K562 (cell line): ENCODE results near the gene NUP133. TPM values are rescaled to one million over a fixed set of nuclear protein-coding genes. Genes with fewer than 3 reads are reported as not detected.

Source experiments
- BCOR ChIP-seq: fragments of 450-650 bp; IDR thresholded peaks from 2 replicates; pipeline ENCODE4 v1.6.1; 2016
- CCNT2 ChIP-seq: IDR thresholded peaks from 2 replicates; pipeline ENCODE4 v1.6.1; 2011; ENCODE audit warnings: borderline replicate concordance, low read depth, mild to moderate bottlenecking, moderate library complexity, mixed read lengths, low read length; ENCODE audit not compliant: insufficient read length; ENCODE audit errors: extremely low read depth
- CHD1 ChIP-seq: fragments of 200-600 bp; sonication (generic); IDR thresholded peaks from one replicate; pipeline ENCODE4 v1.6.1; 2012; ENCODE audit warnings: mild to moderate bottlenecking, moderate library complexity, low read length, inconsistent platforms
- EZH2 ChIP-seq: IDR thresholded peaks from 2 replicates; pipeline ENCODE4 v1.6.1; 2012; ENCODE audit warnings: low read depth, mild to moderate bottlenecking, inconsistent platforms, low read length, borderline replicate concordance
- KDM5B ChIP-seq: fragments of 200-600 bp; sonication (generic); IDR thresholded peaks from 2 replicates; pipeline ENCODE4 v1.6.1; 2012; ENCODE audit warnings: low read depth, mild to moderate bottlenecking, moderate library complexity, low read length, control low read depth, inconsistent platforms; ENCODE audit not compliant: insufficient replicate concordance
- LEF1 ChIP-seq: fragments of 450-650 bp; IDR thresholded peaks from 2 replicates; pipeline ENCODE4 v1.6.1; 2016; ENCODE audit warnings: mild to moderate bottlenecking
- MAFK ChIP-seq: IDR thresholded peaks from 2 replicates; pipeline ENCODE4 v1.6.1; 2011; ENCODE audit warnings: low read length, improper control_type of control experiment
- MEIS2 ChIP-seq: fragments of 450-650 bp; IDR thresholded peaks from 2 replicates; pipeline ENCODE4 v1.6.1; 2014; ENCODE audit warnings: mild to moderate bottlenecking; ENCODE audit not compliant: partially characterized antibody
- NFRKB ChIP-seq: fragments of 450-650 bp; IDR thresholded peaks from 2 replicates; pipeline ENCODE4 v1.6.1; 2016; ENCODE audit warnings: low read depth
- POLR2H ChIP-seq: IDR thresholded peaks from 2 replicates; pipeline ENCODE4 v1.6.1; 2016; ENCODE audit warnings: missing genetic modification characterization, low read depth, mild to moderate bottlenecking, control low read depth, missing compliant biosample characterization, moderate library complexity
- SLC30A9 ChIP-seq: fragments of 250-450 bp; sonication (Bioruptor Pico); IDR thresholded peaks from 2 replicates; pipeline ENCODE4 v1.8.0; 2022; ENCODE audit warnings: mild to moderate bottlenecking, moderate library complexity
- SP2 ChIP-seq: IDR thresholded peaks from 2 replicates; pipeline ENCODE4 v1.6.1; 2011; ENCODE audit warnings: mild to moderate bottlenecking, low read depth, low read length, moderate library complexity; ENCODE audit not compliant: poor library complexity, severe bottlenecking; ENCODE audit errors: extremely low read depth
- TOE1 ChIP-seq, 2 experiments: fragments of 450-650 bp in 1 of 2; sonication (generic) in 1 of 2; formaldehyde crosslinking in 1 of 2; IDR thresholded peaks; 2 replicates each; pipeline versions ENCODE4 v1.7.1 to v1.8.0; 2016 to 2022; ENCODE audit warnings: borderline replicate concordance in 2 of 2, mild to moderate bottlenecking in 2 of 2, antibody characterized with exemption in 1 of 2, inconsistent platforms in 1 of 2, low read depth in 1 of 2, missing genetic modification reagents in 1 of 2, moderate library complexity in 1 of 2
- WHSC1 ChIP-seq: IDR thresholded peaks from one replicate; pipeline ENCODE4 v1.6.1; 2012; ENCODE audit warnings: low read length, control low read depth, inconsistent platforms
- YBX1 ChIP-seq: fragments of 450-650 bp; IDR thresholded peaks from 2 replicates; pipeline ENCODE4 v1.7.1; 2016; ENCODE audit warnings: mild to moderate bottlenecking
- ZC3H8 ChIP-seq: fragments of 450-650 bp; IDR thresholded peaks from 2 replicates; pipeline ENCODE4 v1.6.1; 2017
- ZNF134 ChIP-seq: fragments of 250-450 bp; sonication (Bioruptor Pico); conservative IDR thresholded peaks from 2 replicates; pipeline ENCODE4 v1.4.0; 2020
- ZNF253 ChIP-seq: fragments of 250-450 bp; sonication (Bioruptor Pico); conservative IDR thresholded peaks from 2 replicates; pipeline ENCODE4 v1.6.1; 2021; ENCODE audit warnings: mild to moderate bottlenecking
- ZNF384 ChIP-seq: IDR thresholded peaks from 2 replicates; pipeline ENCODE4 v1.6.1; 2012; ENCODE audit warnings: low read depth, low read length, improper control_type of control experiment
- ZNF445 ChIP-seq: fragments of 250-450 bp; sonication (Bioruptor Pico); IDR thresholded peaks from 2 replicates; pipeline ENCODE4 v1.4.0; 2020; ENCODE audit warnings: low read depth, mild to moderate bottlenecking, moderate library complexity
- ZNF561 ChIP-seq: fragments of 450-650 bp; formaldehyde crosslinking; conservative IDR thresholded peaks from 2 replicates; pipeline ENCODE4 v1.4.0; 2020; ENCODE audit warnings: mild to moderate bottlenecking, moderate library complexity
- polyA plus RNA-seq, 8 experiments: library from polyadenylated mRNA; depleted of rRNA in 4 of 8; stranded (reverse) in 5 of 8; unstranded in 3 of 8; fragments of >200 nt; fragmentation: Nextera tagmentation in 2 of 8; fragmentation: Illumina TruSeq in 1 of 8; extraction: Ambion mirVana in 2 of 8; extraction: Trizol in 1 of 8; gene quantifications; 2 replicates each; pipeline versions ENCODE4 v1.2.1 to v1.2.3, GENCODE V29; 2011 to 2014; ENCODE audit warnings: inconsistent platforms in 1 of 8, missing spikeins in 1 of 8
- total RNA-seq, 7 experiments: library from RNA; depleted of rRNA in 6 of 7; stranded (reverse); fragments of >200 nt in 6 of 7; fragmentation: Illumina TruSeq in 2 of 7; extraction: Trizol in 2 of 7; gene quantifications; 2 replicates each; pipeline versions ENCODE4 v1.2.1 to v1.2.3, GENCODE V29; 2011 to 2021; ENCODE audit warnings: low replicate concordance in 1 of 7
- TF ChIP-seq, protein P1 (sequence below): fragments of 250-450 bp; sonication (Bioruptor Pico); IDR thresholded peaks from 2 replicates; pipeline ENCODE4 v1.8.0; 2022; ENCODE audit warnings: moderate library complexity, mild to moderate bottlenecking, inconsistent platforms
- TF ChIP-seq, protein P2 (sequence below): fragments of 250-450 bp; sonication (Bioruptor Pico); IDR thresholded peaks from 2 replicates; pipeline ENCODE4 v1.5.0; 2021; ENCODE audit warnings: mild to moderate bottlenecking, moderate library complexity

Gene NUP133
- total and polyA plus RNA-seq, 9 of the 15 experiments (the other 6 are each of a cell fraction or from before 2014, with no cell fraction given) = 21.7 to 85.1 (median 61.3) TPM

DNA sequence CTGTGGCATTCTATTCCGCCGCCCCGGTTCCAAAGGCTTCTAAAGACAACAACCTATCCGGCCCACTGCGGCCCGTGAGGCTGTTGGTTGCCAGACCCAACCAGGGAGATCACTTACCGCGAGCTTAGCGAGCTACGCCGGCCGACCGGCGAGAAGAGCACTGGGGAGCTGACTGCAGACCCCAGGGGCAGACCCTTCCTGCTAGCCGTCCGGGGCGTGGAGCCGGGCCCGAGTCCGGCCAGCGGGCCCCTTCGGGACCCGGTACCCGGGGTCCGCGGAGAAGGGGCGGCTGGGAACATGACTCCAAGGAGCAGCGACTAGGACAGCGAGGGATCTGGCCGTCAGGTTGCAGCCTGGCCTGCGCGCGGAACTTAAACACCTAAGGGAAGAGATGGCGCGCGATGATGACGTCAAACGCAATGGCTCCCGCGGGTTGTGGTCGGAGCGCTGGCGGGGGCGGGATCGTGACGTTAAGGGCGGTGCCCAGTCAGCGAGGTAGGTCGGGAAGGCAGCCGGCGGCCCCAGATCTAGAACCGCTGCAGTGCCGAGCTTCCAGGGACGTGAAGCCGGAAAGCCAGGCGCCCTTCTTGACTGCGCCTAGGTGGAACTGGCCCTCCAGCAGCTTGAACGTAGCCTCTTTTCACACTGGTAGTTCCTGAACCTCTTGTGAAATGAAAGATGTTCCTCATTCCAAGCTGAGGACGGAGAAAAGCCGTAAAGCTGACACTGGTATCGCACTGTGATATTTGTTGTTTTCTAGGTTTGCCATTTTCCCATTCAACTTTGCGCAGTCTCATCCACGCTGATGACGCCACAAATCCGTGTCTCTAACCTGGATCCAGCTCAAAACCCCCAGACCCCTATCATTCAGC, at the start of gene NUP133 (continued):
- TF ChIP-seq EZH2 = no peak
- TF ChIP-seq CCNT2 = peak; percentile 90
- TF ChIP-seq WHSC1 = no peak
- TF ChIP-seq TOE1 (IDR thresholded peaks at IDR 0.05; ENCODE audit: borderline replicate concordance) = no peak
- no peak for TF ChIP-seq TOE1 (CRISPR knock-in tag; IDR thresholded peaks at IDR 0.05; ENCODE audit: borderline replicate concordance, low read depth)
- no peak for TF ChIP-seq YBX1
- no peak for TF ChIP-seq ZNF561 (CRISPR knock-in tag)
- no peak for TF ChIP-seq ZNF384
- TF ChIP-seq, protein P1, sequence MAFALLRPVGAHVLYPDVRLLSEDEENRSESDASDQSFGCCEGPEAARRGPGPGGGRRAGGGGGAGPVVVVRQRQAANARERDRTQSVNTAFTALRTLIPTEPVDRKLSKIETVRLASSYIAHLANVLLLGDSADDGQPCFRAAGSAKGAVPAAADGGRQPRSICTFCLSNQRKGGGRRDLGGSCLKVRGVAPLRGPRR (CRISPR knock-in tag) = no peak
- no peak for TF ChIP-seq ZNF445 (CRISPR knock-in tag)
- no peak for TF ChIP-seq ZC3H8
- TF ChIP-seq CHD1 = no peak
- TF ChIP-seq ZNF253 = no peak
- TF ChIP-seq LEF1 = no peak
- no peak for TF ChIP-seq SP2
- no peak for TF ChIP-seq ZNF134 (CRISPR knock-in tag)
- peak; percentile 26 for TF ChIP-seq MEIS2
- TF ChIP-seq, protein P2, sequence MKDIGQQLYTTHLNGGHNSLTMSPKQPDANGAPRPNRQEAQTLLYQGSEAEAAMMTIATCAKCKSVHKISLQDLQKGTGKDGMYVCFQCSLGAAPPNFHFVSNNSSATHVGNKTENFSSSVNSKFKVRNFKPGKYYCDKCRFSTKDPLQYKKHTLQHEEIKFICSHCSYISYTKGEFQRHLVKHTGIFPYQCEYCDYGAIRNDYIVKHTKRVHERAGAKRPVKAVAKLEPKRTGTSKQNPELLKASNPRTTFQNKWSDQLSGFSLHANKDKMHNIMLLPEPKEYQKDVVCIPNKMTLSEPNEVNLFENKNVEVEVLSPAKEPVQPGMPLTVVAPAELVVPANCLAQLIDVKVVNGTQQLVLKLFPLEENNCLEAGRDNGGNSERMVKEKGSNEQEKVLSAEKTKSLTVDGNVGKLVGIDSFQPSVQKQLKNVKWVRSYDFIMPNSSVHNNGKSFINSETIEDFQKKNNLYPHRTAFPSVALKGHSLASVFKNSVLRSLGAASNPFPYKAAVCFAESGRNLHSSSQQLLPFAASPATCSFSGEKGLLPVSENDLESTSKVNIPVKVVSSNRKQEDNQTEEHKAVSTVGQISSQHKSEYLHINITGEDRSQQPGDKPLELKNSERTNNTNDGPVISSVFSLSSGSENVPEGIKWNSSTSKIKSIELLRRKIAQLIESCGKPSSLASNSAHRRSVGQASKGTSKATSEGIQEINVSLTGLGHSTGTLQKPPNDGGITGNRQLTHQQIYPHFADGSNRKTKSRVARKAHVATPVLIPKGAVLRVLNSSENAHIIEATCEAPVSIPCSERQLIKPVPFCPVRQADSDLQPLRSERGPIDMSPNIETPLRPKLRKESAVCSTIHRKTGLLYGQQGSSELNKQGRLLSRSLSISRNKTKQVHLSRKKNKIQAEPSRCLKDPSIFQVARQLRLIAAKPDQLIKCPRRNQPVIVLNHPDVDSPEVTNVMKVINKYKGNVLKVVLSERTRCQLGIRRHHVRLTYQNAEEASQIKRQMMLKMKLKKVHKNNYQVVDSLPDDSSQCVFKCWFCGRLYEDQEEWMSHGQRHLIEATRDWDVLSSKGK (CRISPR knock-in tag) = no peak
- TF ChIP-seq KDM5B = peak; percentile 96
- peak; percentile 97 for TF ChIP-seq POLR2H
- no peak for TF ChIP-seq SLC30A9 (CRISPR knock-in tag)
- TF ChIP-seq NFRKB = peak; percentile 86
- peak; percentile 11 for TF ChIP-seq MAFK
- TF ChIP-seq BCOR = peak; percentile 52
